Sigmoid colon (tissue), 4 donors: ENCODE data around the gene DPP6.
"Not testable (repeated sequence)": the region's sequence is repeated elsewhere in the genome, so short reads cannot be mapped to it uniquely, and the experiment has no call there.

Source experiments
- CTCF ChIP-seq, 4 experiments: fragments of 450-650 bp in 3 of 4; fragments of 200-600 bp in 1 of 4; IDR thresholded peaks; one replicate each; pipeline ENCODE4 v1.5.1; 2016 to 2019; ENCODE audit warnings: antibody characterized with exemption in 4 of 4, mild to moderate bottlenecking in 3 of 4, moderate library complexity in 2 of 4
- POLR2AphosphoS5 ChIP-seq, 4 donors: sonication (generic); formaldehyde crosslinking; IDR thresholded peaks; one replicate each; pipeline ENCODE4 v1.6.1; 2017; ENCODE audit warnings: antibody characterized with exemption in 4 of 4

GRCh38 chr7:154054664-154055063 is 2.5 kb downstream of the DPP6 start:
- TF ChIP-seq CTCF, POLR2AphosphoS5 (IDR thresholded peaks at IDR 0.05): not testable (repeated sequence)
